ENCODE data around the gene PLXNB2.

GRCh38 chr22:50232481-50233151 is 74.8 kb downstream of the PLXNB2 start:
- no peak for TF ChIP-seq BHLHE40 (IDR thresholded peaks at IDR 0.05; ENCODE audit: low read depth, low read length)
- TF ChIP-seq CTCF (conservative IDR thresholded peaks at IDR 0.05; ENCODE audit: low read depth, low read length): no peak
- no peak for TF ChIP-seq USF2 (IDR thresholded peaks at IDR 0.05; ENCODE audit: low read depth, low read length)
- TF ChIP-seq MXI1 (IDR thresholded peaks at IDR 0.05; ENCODE audit: borderline replicate concordance, low read depth, low read length): no peak
- no peak for TF ChIP-seq CEBPB (IDR thresholded peaks at IDR 0.05; ENCODE audit: low read depth, low read length)
- TF ChIP-seq CHD1 (IDR thresholded peaks at IDR 0.05; ENCODE audit: low read depth, low read length): no peak
- TF ChIP-seq POLR2A (IDR thresholded peaks at IDR 0.05; ENCODE audit: low read depth, low read length): no peak
- no peak for TF ChIP-seq MAFK (IDR thresholded peaks at IDR 0.05; ENCODE audit: low read depth, low read length)
- no peak for TF ChIP-seq NFE2L2 (IDR thresholded peaks at IDR 0.05; ENCODE audit: low read depth, low read length)
- TF ChIP-seq FOS (IDR thresholded peaks at IDR 0.05; ENCODE audit: low read depth, low read length): no peak
- no peak for TF ChIP-seq RCOR1 (IDR thresholded peaks at IDR 0.05; ENCODE audit: insufficient replicate concordance, low read length)
- TF ChIP-seq ELK1 (IDR thresholded peaks at IDR 0.05; ENCODE audit: borderline replicate concordance, low read depth, low read length): no peak
